H9 (cell line): ENCODE data around the gene FAM53A. TPM values are rescaled to one million over a fixed set of nuclear protein-coding genes. Genes with fewer than 3 reads are reported as not detected.

Experiments used
- DNase-seq: peaks from one replicate; pipeline ENCODE4 v3.0.0-alpha.2; 2017
- H2AFZ ChIP-seq: one replicate; pipeline ENCODE4 v1.6.1; 2013; ENCODE audit warnings: mild to moderate bottlenecking, low read length, control low read depth, moderate library complexity
- H2AK5ac ChIP-seq: 2 replicates; pipeline ENCODE4 v1.6.1; 2013; ENCODE audit warnings: low read length, control low read depth, mixed read lengths; ENCODE audit not compliant: insufficient read length
- H2BK120ac ChIP-seq: one replicate; pipeline ENCODE4 v1.6.1; 2013; ENCODE audit warnings: low read depth, mild to moderate bottlenecking, low read length, control low read depth, inconsistent platforms; ENCODE audit not compliant: poor library complexity, severe bottlenecking
- H2BK12ac ChIP-seq: 2 replicates; pipeline ENCODE4 v1.6.1; 2013; ENCODE audit warnings: low read length, control low read depth, mixed read lengths, low read depth; ENCODE audit not compliant: insufficient read length
- H2BK15ac ChIP-seq: 2 replicates; pipeline ENCODE4 v1.6.1; 2013; ENCODE audit warnings: low read depth, low read length, control low read depth
- H2BK20ac ChIP-seq: one replicate; pipeline ENCODE4 v1.6.1; 2013; ENCODE audit warnings: low read depth, mild to moderate bottlenecking, low read length, control low read depth, inconsistent platforms; ENCODE audit not compliant: poor library complexity, severe bottlenecking
- H2BK5ac ChIP-seq: 2 replicates; pipeline ENCODE4 v1.6.1; 2013; ENCODE audit warnings: low read length, control low read depth, mixed read lengths; ENCODE audit not compliant: insufficient read length
- H3K14ac ChIP-seq: 2 replicates; pipeline ENCODE4 v1.6.1; 2013; ENCODE audit warnings: low read length, control low read depth; ENCODE audit not compliant: insufficient read depth
- H3K18ac ChIP-seq: 2 replicates; pipeline ENCODE4 v1.6.1; 2013; ENCODE audit warnings: low read depth, mild to moderate bottlenecking, mixed read lengths, low read length, control low read depth; ENCODE audit not compliant: insufficient read length
- H3K23ac ChIP-seq: 2 replicates; pipeline ENCODE4 v1.6.1; 2013; ENCODE audit warnings: low read length, control low read depth, mixed read lengths, low read depth; ENCODE audit not compliant: insufficient read length
- H3K23me2 ChIP-seq: 2 replicates; pipeline ENCODE4 v1.6.1; 2013; ENCODE audit warnings: low read depth, mild to moderate bottlenecking, mixed read lengths, low read length, control low read depth; ENCODE audit not compliant: insufficient read length, poor library complexity, severe bottlenecking
- H3K27ac ChIP-seq: 2 replicates; pipeline ENCODE4 v1.5.1; 2013; ENCODE audit warnings: low read length, control low read depth, mixed read lengths, low read depth; ENCODE audit not compliant: insufficient read length
- H3K27me3 ChIP-seq: 2 replicates; pipeline ENCODE4 v1.6.1; 2013; ENCODE audit warnings: low read length, control low read depth, inconsistent platforms; ENCODE audit not compliant: insufficient read depth
- H3K4ac ChIP-seq: 2 replicates; pipeline ENCODE4 v1.6.1; 2013; ENCODE audit warnings: low read depth, mild to moderate bottlenecking, control low read depth, inconsistent platforms, low read length, moderate library complexity
- H3K4me1 ChIP-seq: 2 replicates; pipeline ENCODE4 v1.6.1; 2013; ENCODE audit warnings: low read length, control low read depth, inconsistent platforms; ENCODE audit not compliant: insufficient read depth
- H3K4me2 ChIP-seq: 2 replicates; pipeline ENCODE4 v1.6.1; 2013; ENCODE audit warnings: low read length, control low read depth, mixed read lengths; ENCODE audit not compliant: insufficient read length, insufficient read depth
- H3K56ac ChIP-seq: 2 replicates; pipeline ENCODE4 v1.6.1; 2013; ENCODE audit warnings: low read depth, mild to moderate bottlenecking, mixed read lengths, low read length, control low read depth; ENCODE audit not compliant: insufficient read length
- H3K79me1 ChIP-seq: 2 replicates; pipeline ENCODE4 v1.6.1; 2013; ENCODE audit warnings: low read depth, mild to moderate bottlenecking, moderate library complexity, low read length, control low read depth, inconsistent platforms; ENCODE audit not compliant: insufficient read depth, poor library complexity, severe bottlenecking
- H3K79me2 ChIP-seq: 2 replicates; pipeline ENCODE4 v1.6.1; 2013; ENCODE audit warnings: low read length, control low read depth, inconsistent platforms; ENCODE audit not compliant: insufficient read depth
- H3K9ac ChIP-seq: 2 replicates; pipeline ENCODE4 v1.6.1; 2013; ENCODE audit warnings: low read length, control low read depth, mixed read lengths; ENCODE audit not compliant: insufficient read length; ENCODE audit errors: extremely low read depth
- H3K9me3 ChIP-seq: one replicate; pipeline ENCODE4 v1.6.1; 2013; ENCODE audit warnings: low read depth, low read length, inconsistent platforms; ENCODE audit not compliant: control insufficient read depth
- H3T11ph ChIP-seq: one replicate; pipeline ENCODE4 v1.6.1; 2013; ENCODE audit warnings: mild to moderate bottlenecking, low read length, control low read depth, inconsistent platforms
- H4K20me1 ChIP-seq: one replicate; pipeline ENCODE4 v1.6.1; 2013; ENCODE audit not compliant: control insufficient read depth, insufficient read length, insufficient read depth
- H4K5ac ChIP-seq: 2 replicates; pipeline ENCODE4 v1.6.1; 2013; ENCODE audit warnings: low read depth, mild to moderate bottlenecking, mixed read lengths, low read length, control low read depth; ENCODE audit not compliant: insufficient read length
- H4K8ac ChIP-seq: replicated peaks from 2 replicates; pipeline ENCODE4 v1.6.1; 2013; ENCODE audit warnings: low read length, control low read depth, mixed read lengths, low read depth; ENCODE audit not compliant: insufficient read length
- H4K91ac ChIP-seq: 2 replicates; pipeline ENCODE4 v1.6.1; 2013; ENCODE audit warnings: low read depth, mild to moderate bottlenecking, moderate library complexity, mixed read lengths, low read length, control low read depth; ENCODE audit not compliant: insufficient read length
- H3K27ac Mint-ChIP-seq, 3 experiments: 2 replicates in 2 of 3; 3 replicates in 1 of 3; pipeline ENCODE4 v1.8.0; 2020 to 2021; ENCODE audit warnings: mixed read lengths in 3 of 3, mild to moderate bottlenecking in 1 of 3, moderate library complexity in 1 of 3
- H3K27me3 Mint-ChIP-seq: 2 replicates; pipeline ENCODE4 v1.8.0; 2021; ENCODE audit warnings: low read depth, mild to moderate bottlenecking, moderate library complexity, mixed read lengths
- H3K36me3 Mint-ChIP-seq, 3 experiments: 2 replicates in 2 of 3; 3 replicates in 1 of 3; pipeline ENCODE4 v1.8.0; 2020 to 2021; ENCODE audit warnings: low read depth in 3 of 3, mixed read lengths in 3 of 3; ENCODE audit not compliant: insufficient read depth in 1 of 3
- H3K4me1 Mint-ChIP-seq, 2 experiments: 2 replicates each; pipeline ENCODE4 v1.8.0; 2020; ENCODE audit warnings: mixed read lengths in 2 of 2
- H3K4me3 Mint-ChIP-seq, 2 experiments: 2 replicates in 1 of 2; 3 replicates in 1 of 2; pipeline ENCODE4 v1.8.0; 2020 to 2021; ENCODE audit warnings: mild to moderate bottlenecking in 2 of 2, mixed read lengths in 2 of 2, moderate library complexity in 1 of 2
- H3K9me3 Mint-ChIP-seq, 2 experiments: 2 replicates in 1 of 2; 3 replicates in 1 of 2; pipeline ENCODE4 v1.8.0; 2020; ENCODE audit warnings: mild to moderate bottlenecking in 2 of 2, mixed read lengths in 2 of 2, moderate library complexity in 1 of 2
- WGBS: extraction: QIAGEN DNeasy Blood & Tissue Kit; methylation state at CpG from one replicate; pipeline ENCODE4 v1.1.7; 2013; ENCODE audit warnings: missing lambda C conversion rate, low lambda C conversion rate, mixed read lengths; ENCODE audit not compliant: insufficient read length; ENCODE audit errors: extremely low coverage; 5-methylcytosine and 5-hydroxymethylcytosine counted together
- total RNA-seq: library from RNA; stranded (reverse); gene quantifications from 2 replicates; pipeline ENCODE4 v1.2.1, GENCODE V29; 2021
- TF ChIP-seq, protein P1 (sequence below): fragments of 200-600 bp; sonication (generic); conservative IDR thresholded peaks from 3 replicates; pipeline ENCODE4 v1.8.0; 2021; ENCODE audit warnings: antibody characterized with exemption, mild to moderate bottlenecking

FAM53A gene
- total RNA-seq, 1 experiment from 2014 or later: 2.4 TPM

DNA sequence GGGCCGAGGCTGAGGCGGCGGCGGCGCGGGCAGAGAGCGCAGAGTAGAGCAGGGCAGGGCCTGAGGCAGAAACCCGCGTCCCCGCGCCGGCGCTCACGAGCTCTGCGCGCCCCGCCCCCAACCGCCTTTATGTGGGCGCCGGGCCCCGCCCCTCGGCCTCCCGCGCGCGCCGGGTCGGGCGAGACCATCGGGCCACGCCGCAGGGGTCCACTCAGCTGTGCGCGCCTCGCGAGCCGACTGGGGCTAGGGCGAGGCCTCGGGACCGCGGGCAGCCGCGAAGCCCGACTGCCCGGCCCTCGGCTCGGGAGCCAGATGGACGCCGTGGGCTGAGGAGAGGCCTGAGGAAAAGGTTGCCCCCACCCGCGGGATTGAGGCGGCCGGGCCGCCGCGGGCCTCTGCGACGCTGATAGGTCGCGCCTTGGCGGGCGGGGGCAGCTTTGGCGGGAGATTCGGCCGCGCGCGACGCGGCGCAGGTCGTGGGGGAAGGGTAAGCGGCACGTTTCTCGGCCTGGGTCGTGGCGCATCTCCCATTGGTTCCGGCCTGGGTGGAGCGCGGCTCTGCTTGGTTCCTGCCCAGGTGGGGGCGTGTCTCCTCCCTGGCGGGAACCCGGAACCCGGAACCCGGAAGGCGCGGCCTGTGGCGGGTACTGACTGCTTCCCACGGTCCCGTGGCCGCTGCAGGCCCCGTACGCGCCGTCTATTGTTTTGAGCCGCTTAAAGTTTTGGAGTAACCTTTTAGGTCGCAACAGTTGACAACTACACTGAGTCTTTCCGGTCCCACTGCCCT, 28.3 kb upstream of the FAM53A start, which contains the start of gene SLBP:
SLBP (minus strand) TSS at position 104 of the 787 bp plus-strand sequence. CDS start 131 bp downstream, outside the sequence.
- Histone ChIP-seq H3K4me2 (peak within 1 kb of the TSS; percentile 72), H3K79me2 (peaks cover 4% of the 10 kb centered on the region; the same call in 1 of the 2 replicates), H4K8ac (no peak within 1 kb of the TSS), H3K14ac (peak within 1 kb of the TSS; percentile 95), H2BK15ac (no peak within 1 kb of the TSS; the same call in 1 of the 2 replicates), H2AFZ (no peak within 1 kb of the TSS), H3K9ac (peak within 1 kb of the TSS; percentile 72), H4K20me1 (peaks cover 2% of the 10 kb centered on the region), H2BK12ac (no peak within 1 kb of the TSS), H4K91ac (no peak within 1 kb of the TSS), H3K79me1 (peaks cover 3% of the 10 kb centered on the region), H3K56ac (no peak within 1 kb of the TSS), H4K5ac (peak within 1 kb of the TSS; percentile 22), H2AK5ac (no peak within 1 kb of the TSS), H2BK20ac (no peak within 1 kb of the TSS), H3K4me1 (no peaks in the 10 kb centered on the region), H3K27ac (peak within 1 kb of the TSS; percentile 7), H3K9me3 (no peaks in the 10 kb centered on the region), H2BK120ac (no peak within 1 kb of the TSS), H3K27me3 (no peaks in the 10 kb centered on the region), H3T11ph (no peak within 1 kb of the TSS), H2BK5ac (no peak within 1 kb of the TSS), H3K4ac (no peak within 1 kb of the TSS; the same call in 1 of the 2 replicates), H3K23me2 (peaks cover 11% of the 10 kb centered on the region), H3K18ac (peak within 1 kb of the TSS; percentile 85), H3K23ac (no peak within 1 kb of the TSS)
- peak; percentile 93 for DNase-seq
- H3K4me3 Mint-ChIP-seq: peak within 1 kb of the TSS; percentile 93 to 97
- H3K36me3 Mint-ChIP-seq: peaks cover 14 to 36% (median 28%) of the 10 kb centered on the region in 3 experiments
- H3K27me3 Mint-ChIP-seq: no peaks in the 10 kb centered on the region; the same call in 1 of the 2 replicates
- H3K4me1 Mint-ChIP-seq: peaks cover 27 to 31% of the 10 kb centered on the region in 2 experiments
- TF ChIP-seq, protein P1, sequence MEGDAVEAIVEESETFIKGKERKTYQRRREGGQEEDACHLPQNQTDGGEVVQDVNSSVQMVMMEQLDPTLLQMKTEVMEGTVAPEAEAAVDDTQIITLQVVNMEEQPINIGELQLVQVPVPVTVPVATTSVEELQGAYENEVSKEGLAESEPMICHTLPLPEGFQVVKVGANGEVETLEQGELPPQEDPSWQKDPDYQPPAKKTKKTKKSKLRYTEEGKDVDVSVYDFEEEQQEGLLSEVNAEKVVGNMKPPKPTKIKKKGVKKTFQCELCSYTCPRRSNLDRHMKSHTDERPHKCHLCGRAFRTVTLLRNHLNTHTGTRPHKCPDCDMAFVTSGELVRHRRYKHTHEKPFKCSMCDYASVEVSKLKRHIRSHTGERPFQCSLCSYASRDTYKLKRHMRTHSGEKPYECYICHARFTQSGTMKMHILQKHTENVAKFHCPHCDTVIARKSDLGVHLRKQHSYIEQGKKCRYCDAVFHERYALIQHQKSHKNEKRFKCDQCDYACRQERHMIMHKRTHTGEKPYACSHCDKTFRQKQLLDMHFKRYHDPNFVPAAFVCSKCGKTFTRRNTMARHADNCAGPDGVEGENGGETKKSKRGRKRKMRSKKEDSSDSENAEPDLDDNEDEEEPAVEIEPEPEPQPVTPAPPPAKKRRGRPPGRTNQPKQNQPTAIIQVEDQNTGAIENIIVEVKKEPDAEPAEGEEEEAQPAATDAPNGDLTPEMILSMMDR: no peak
- WGBS: no CpG with 5 or more reads among the region's 98 CpGs
- H3K9me3 Mint-ChIP-seq: peaks cover 0 to 3% of the 10 kb centered on the region in 2 experiments; a peak in 1 of 5 replicates
- H3K27ac Mint-ChIP-seq: peak within 1 kb of the TSS; percentile 83 to 99 (median 98)
